ENCODE measurements around the gene POLE. TPM values are rescaled to one million over a fixed set of nuclear protein-coding genes. Genes with fewer than 3 reads are reported as not detected.

The POLE gene
- total RNA-seq, 1 experiment from 2014 or later, result 62.9 TPM

- no peak for DNase-seq
- peaks cover 33% of the 10 kb centered on the region; the same call in 1 of the 2 replicates for H4K20me1 ChIP-seq (ENCODE audit: insufficient read depth)
- no peak overlapping the region for H3K4me3 ChIP-seq
- H3K27me3 ChIP-seq (ENCODE audit: insufficient read depth, low read depth), result no peaks in the 10 kb centered on the region
- H3F3A ChIP-seq (ENCODE audit: insufficient read depth, low read depth), result peaks cover 60% of the 10 kb centered on the region
- POLR2A ChIA-PET (ENCODE audit: unreplicated experiment), result no interaction called here
- H2AFZ ChIP-seq, result no peak overlapping the region
- H3K27ac ChIP-seq, result no peak overlapping the region
- TF ChIP-seq EZH2 (IDR thresholded peaks at IDR 0.05; ENCODE audit: low read depth), result no peak
- TF ChIP-seq, protein P1, sequence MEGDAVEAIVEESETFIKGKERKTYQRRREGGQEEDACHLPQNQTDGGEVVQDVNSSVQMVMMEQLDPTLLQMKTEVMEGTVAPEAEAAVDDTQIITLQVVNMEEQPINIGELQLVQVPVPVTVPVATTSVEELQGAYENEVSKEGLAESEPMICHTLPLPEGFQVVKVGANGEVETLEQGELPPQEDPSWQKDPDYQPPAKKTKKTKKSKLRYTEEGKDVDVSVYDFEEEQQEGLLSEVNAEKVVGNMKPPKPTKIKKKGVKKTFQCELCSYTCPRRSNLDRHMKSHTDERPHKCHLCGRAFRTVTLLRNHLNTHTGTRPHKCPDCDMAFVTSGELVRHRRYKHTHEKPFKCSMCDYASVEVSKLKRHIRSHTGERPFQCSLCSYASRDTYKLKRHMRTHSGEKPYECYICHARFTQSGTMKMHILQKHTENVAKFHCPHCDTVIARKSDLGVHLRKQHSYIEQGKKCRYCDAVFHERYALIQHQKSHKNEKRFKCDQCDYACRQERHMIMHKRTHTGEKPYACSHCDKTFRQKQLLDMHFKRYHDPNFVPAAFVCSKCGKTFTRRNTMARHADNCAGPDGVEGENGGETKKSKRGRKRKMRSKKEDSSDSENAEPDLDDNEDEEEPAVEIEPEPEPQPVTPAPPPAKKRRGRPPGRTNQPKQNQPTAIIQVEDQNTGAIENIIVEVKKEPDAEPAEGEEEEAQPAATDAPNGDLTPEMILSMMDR (conservative IDR thresholded peaks at IDR 0.05), result no peak
- H3K9me2 ChIP-seq (ENCODE audit: insufficient read depth), result no peaks in the 10 kb centered on the region
- no TSS peak for BruUV-seq (replicated peaks)
- H3K4me1 ChIP-seq (replicated peaks; ENCODE audit: insufficient read depth), result no peaks in the 10 kb centered on the region
- CTCF ChIA-PET, result no interaction called here
- intact Hi-C loops (cut with micrococcal nuclease; ENCODE audit: unreplicated experiment), result no loop called here
- no peaks in the 10 kb centered on the region for H3K9me3 ChIP-seq (ENCODE audit: insufficient read depth, low read depth)
- no peaks in the 10 kb centered on the region; the same call in 1 of the 2 replicates for H3K79me2 ChIP-seq (ENCODE audit: low read depth)
- H3K36me3 ChIP-seq (ENCODE audit: low read depth), result peaks cover 36% of the 10 kb centered on the region
- no peak overlapping the region for H3K4me2 ChIP-seq
Measured at GRCh38 chr12:132730353-132730752, 43.2 kb upstream of the POLE start.

- POLR2A ChIA-PET (ENCODE audit: unreplicated experiment), result no interaction called here
- no TSS peak for BruUV-seq (replicated peaks)
- TF ChIP-seq, protein P1 (conservative IDR thresholded peaks at IDR 0.05), result no peak
- Histone ChIP-seq H3K4me2 (no peak overlapping the region), H2AFZ (no peak overlapping the region), H3K4me1 (replicated peaks; ENCODE audit: insufficient read depth) (no peaks in the 10 kb centered on the region), H3K27ac (no peak overlapping the region), H3K4me3 (no peak overlapping the region), H3K27me3 (ENCODE audit: insufficient read depth, low read depth) (no peaks in the 10 kb centered on the region), H3K9me2 (ENCODE audit: insufficient read depth) (no peaks in the 10 kb centered on the region), H4K20me1 (ENCODE audit: insufficient read depth) (peaks cover 31% of the 10 kb centered on the region; the same call in 1 of the 2 replicates), H3K9me3 (ENCODE audit: insufficient read depth, low read depth) (no peaks in the 10 kb centered on the region), H3F3A (ENCODE audit: insufficient read depth, low read depth) (peaks cover 59% of the 10 kb centered on the region), H3K36me3 (ENCODE audit: low read depth) (peaks cover 30% of the 10 kb centered on the region), H3K79me2 (ENCODE audit: low read depth) (no peaks in the 10 kb centered on the region; the same call in 1 of the 2 replicates)
- intact Hi-C loops (cut with micrococcal nuclease; ENCODE audit: unreplicated experiment), result no loop called here
- DNase-seq, result peak in 1 of 2 experiments; percentile 43
- CTCF ChIA-PET, result no interaction called here
Measured at GRCh38 chr12:132729541-132730320, 42.6 kb upstream of the POLE start.

DNA sequence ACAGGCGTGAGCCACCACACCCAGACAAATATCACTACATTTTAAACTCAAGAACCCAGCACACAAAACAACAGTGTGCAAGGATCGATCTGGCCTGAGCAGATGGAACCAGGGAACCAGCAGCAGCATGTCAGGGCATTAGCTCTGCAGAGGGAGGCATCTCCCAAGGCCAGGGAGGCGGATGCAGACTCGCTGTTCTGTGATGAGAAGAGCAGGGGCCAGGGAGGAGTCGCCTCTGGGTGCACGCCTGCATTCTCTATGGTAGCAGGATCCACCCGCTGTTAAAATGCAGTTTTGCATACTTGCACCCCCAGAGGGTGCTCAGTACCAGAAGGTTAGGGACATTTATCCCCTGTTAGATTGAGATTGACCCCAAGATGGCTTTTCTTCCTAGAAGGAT, 41.4 kb upstream of the POLE start:
- intact Hi-C loops (cut with micrococcal nuclease; ENCODE audit: unreplicated experiment), result no loop called here
- CTCF ChIA-PET, result no interaction called here
- no TSS peak for BruUV-seq (replicated peaks)

More for the DNA sequence above, 41.4 kb upstream of the POLE start:
- H3K4me1 ChIP-seq (replicated peaks; ENCODE audit: insufficient read depth), result no peaks in the 10 kb centered on the region
- no peaks in the 10 kb centered on the region for H3K9me2 ChIP-seq (ENCODE audit: insufficient read depth)
- H3K27me3 ChIP-seq (ENCODE audit: insufficient read depth, low read depth), result no peaks in the 10 kb centered on the region
- no peak overlapping the region for H2AFZ ChIP-seq
- H3K27ac ChIP-seq, result no peak overlapping the region
- no peaks in the 10 kb centered on the region; the same call in 1 of the 2 replicates for H3K79me2 ChIP-seq (ENCODE audit: low read depth)
- no peak for DNase-seq
- no peaks in the 10 kb centered on the region for H3K9me3 ChIP-seq (ENCODE audit: insufficient read depth, low read depth)
- peaks cover 24% of the 10 kb centered on the region for H3K36me3 ChIP-seq (ENCODE audit: low read depth)
- H3K4me2 ChIP-seq, result no peak overlapping the region
- peaks cover 37% of the 10 kb centered on the region for H4K20me1 ChIP-seq (ENCODE audit: insufficient read depth)
- TF ChIP-seq, protein P1 (conservative IDR thresholded peaks at IDR 0.05), result no peak
- TF ChIP-seq EZH2 (IDR thresholded peaks at IDR 0.05; ENCODE audit: low read depth), result no peak
- POLR2A ChIA-PET (ENCODE audit: unreplicated experiment), result no interaction called here
- no peak overlapping the region for H3K4me3 ChIP-seq
- peaks cover 59% of the 10 kb centered on the region for H3F3A ChIP-seq (ENCODE audit: insufficient read depth, low read depth)
